IMR-90 (cell line): ENCODE results near the gene FBH1. TPM values are rescaled to one million over a fixed set of nuclear protein-coding genes. Genes with fewer than 3 reads are reported as not detected.

ENCODE experiments used
- ATAC-seq: fragments of 200-7000 bp; cut with Tn5 transposase; 2 replicates; pipeline ENCODE4 v1.9.1; 2020; ENCODE audit warnings: low read depth, mild to moderate bottlenecking, moderate library complexity
- BruUV-seq: library from RNA; stranded (reverse); fragments of 400-500 nt; replicated peaks from 2 replicates; lab custom pipeline; 2021; lab: Mats Ljungman, UMichigan
- CTCF ChIA-PET: fragments of 300-600 bp; formaldehyde crosslinking; extraction: SDS; loops from one replicate; lab custom pipeline; 2021; ENCODE audit warnings: antibody characterized with exemption; lab: Yijun Ruan, JAX
- POLR2A ChIA-PET: fragments of 300-600 bp; sonication (Branson Sonifier 250); formaldehyde crosslinking; loops from one replicate; lab custom pipeline; 2022; ENCODE audit warnings: antibody characterized with exemption; ENCODE audit not compliant: unreplicated experiment; lab: Charles Lee
- DNase-seq: peaks from one replicate; pipeline ENCODE4 v3.0.0; 2013
- H2AFZ ChIP-seq: replicated peaks from 2 replicates; pipeline ENCODE3; 2013; ENCODE audit warnings: low read length, mild to moderate bottlenecking; ENCODE audit not compliant: poor library complexity
- H2AK5ac ChIP-seq: 2 replicates; pipeline ENCODE4 v1.6.1; 2013; ENCODE audit warnings: low read depth, low read length, inconsistent platforms
- H2AK9ac ChIP-seq: replicated peaks from 2 replicates; pipeline ENCODE3; 2013; ENCODE audit warnings: mild to moderate bottlenecking, low read depth, low read length, moderate library complexity; ENCODE audit not compliant: poor library complexity
- H2BK120ac ChIP-seq: 2 replicates; pipeline ENCODE4 v1.6.1; 2013; ENCODE audit warnings: low read depth, low read length, inconsistent platforms
- H2BK15ac ChIP-seq: 3 replicates; pipeline ENCODE4 v1.6.1; 2013; ENCODE audit warnings: low read depth, low read length, inconsistent platforms
- H2BK20ac ChIP-seq: 2 replicates; pipeline ENCODE4 v1.6.1; 2013; ENCODE audit warnings: low read depth, mild to moderate bottlenecking, inconsistent platforms, low read length, moderate library complexity
- H2BK5ac ChIP-seq: 2 replicates; pipeline ENCODE4 v1.6.1; 2013; ENCODE audit warnings: mild to moderate bottlenecking, low read depth, low read length, inconsistent platforms; ENCODE audit not compliant: poor library complexity, severe bottlenecking
- H3K14ac ChIP-seq: replicated peaks from 2 replicates; pipeline ENCODE4 v1.6.1; 2013; ENCODE audit warnings: low read depth, low read length, inconsistent platforms
- H3K18ac ChIP-seq: 2 replicates; pipeline ENCODE4 v1.6.1; 2013; ENCODE audit warnings: low read depth, low read length, control low read depth
- H3K23ac ChIP-seq: 2 replicates; pipeline ENCODE4 v1.6.1; 2013; ENCODE audit warnings: low read depth, low read length, inconsistent platforms
- H3K27ac ChIP-seq: 2 replicates; pipeline ENCODE4 v1.5.1; 2013; ENCODE audit warnings: mild to moderate bottlenecking, control low read depth, low read length; ENCODE audit not compliant: insufficient read depth
- H3K27me3 ChIP-seq: 2 replicates; pipeline ENCODE4 v1.6.1; 2013; ENCODE audit warnings: low read length; ENCODE audit not compliant: control insufficient read depth, insufficient read depth
- H3K36me3 ChIP-seq: 2 replicates; pipeline ENCODE4 v1.6.1; 2013; ENCODE audit warnings: low read length, mixed read lengths; ENCODE audit not compliant: control insufficient read depth, insufficient read depth
- H3K4ac ChIP-seq: 2 replicates; pipeline ENCODE4 v1.6.1; 2013; ENCODE audit warnings: low read depth, low read length, inconsistent platforms
- H3K4me1 ChIP-seq: 2 replicates; pipeline ENCODE4 v1.6.1; 2013; ENCODE audit warnings: low read length, mixed read lengths; ENCODE audit not compliant: control insufficient read depth, insufficient read depth
- H3K4me2 ChIP-seq: 2 replicates; pipeline ENCODE4 v1.6.1; 2013; ENCODE audit warnings: low read depth, mild to moderate bottlenecking, control low read depth, low read length, moderate library complexity
- H3K4me3 ChIP-seq: 2 replicates; pipeline ENCODE4 v1.5.1; 2013; ENCODE audit warnings: low read depth, mild to moderate bottlenecking, control low read depth, low read length, moderate library complexity; ENCODE audit not compliant: insufficient read depth
- H3K56ac ChIP-seq: 2 replicates; pipeline ENCODE4 v1.6.1; 2013; ENCODE audit warnings: low read length, inconsistent platforms; ENCODE audit not compliant: insufficient read depth; ENCODE audit errors: extremely low read depth
- H3K79me1 ChIP-seq, 2 experiments: 2 replicates each; pipeline ENCODE4 v1.6.1; 2013; ENCODE audit warnings: low read length in 2 of 2, inconsistent platforms in 1 of 2, low read depth in 1 of 2
- H3K9ac ChIP-seq: 2 replicates; pipeline ENCODE4 v1.6.1; 2013; ENCODE audit warnings: low read depth, low read length, control low read depth
- H3K9me1 ChIP-seq: 2 replicates; pipeline ENCODE4 v1.6.1; 2013; ENCODE audit warnings: low read length, inconsistent platforms; ENCODE audit not compliant: insufficient read depth
- H3K9me3 ChIP-seq: 2 replicates; pipeline ENCODE4 v1.6.1; 2013; ENCODE audit warnings: low read length; ENCODE audit not compliant: control insufficient read depth, insufficient read depth
- H4K20me1 ChIP-seq: 2 replicates; pipeline ENCODE4 v1.6.1; 2013; ENCODE audit warnings: low read length, inconsistent platforms; ENCODE audit not compliant: insufficient read depth
- H4K5ac ChIP-seq: 2 replicates; pipeline ENCODE4 v1.6.1; 2013; ENCODE audit warnings: mild to moderate bottlenecking, low read depth, low read length, control low read depth
- H4K8ac ChIP-seq, 2 experiments: 2 replicates each; pipeline ENCODE4 v1.6.1; 2013; ENCODE audit warnings: low read depth in 2 of 2, low read length in 2 of 2, control low read depth in 1 of 2, inconsistent platforms in 1 of 2
- H4K91ac ChIP-seq: 2 replicates; pipeline ENCODE4 v1.6.1; 2013; ENCODE audit warnings: low read depth, low read length, inconsistent platforms; ENCODE audit not compliant: insufficient read depth
- RFX5 ChIP-seq: IDR thresholded peaks from 2 replicates; pipeline ENCODE4 v1.8.0; 2012; ENCODE audit warnings: low read depth, mild to moderate bottlenecking, low read length, moderate library complexity
- WGBS, 2 experiments: methylation state at CpG; one replicate each; pipeline versions ENCODE4 v1.1.5 to v1.1.7; 2013; ENCODE audit warnings: missing lambda C conversion rate in 2 of 2; ENCODE audit not compliant: insufficient read length in 1 of 2; ENCODE audit errors: extremely low coverage in 2 of 2; 5-methylcytosine and 5-hydroxymethylcytosine counted together
- dilution Hi-C: fragments of 300-500 bp; cut with HindIII; formaldehyde crosslinking; loops from one replicate; pipeline ENCODE4 v1.14.3; 2018; ENCODE audit warnings: low sequenced_read_pairs; ENCODE audit not compliant: unreplicated experiment
- in situ Hi-C: fragments of 300-500 bp; cut with MboI; formaldehyde crosslinking; loops from 3 replicates; pipeline ENCODE4 v1.14.3; 2019; ENCODE audit warnings: low sequenced_read_pairs, inconsistent platforms, mixed read lengths
- intact Hi-C: fragments of 100-400 bp; cut with micrococcal nuclease; formaldehyde crosslinking; loops from 2 replicates; pipeline ENCODE4 v1.10.0; 2022
- polyA plus RNA-seq, 3 experiments: library from polyadenylated mRNA; depleted of rRNA; stranded (reverse); fragments of >200 nt; gene quantifications; 2 replicates each; pipeline ENCODE4 v1.2.3, GENCODE V29; 2012; ENCODE audit warnings: low replicate concordance in 1 of 3
- total RNA-seq: library from RNA; depleted of rRNA; stranded (reverse); fragments of >200 nt; gene quantifications from 2 replicates; pipeline ENCODE4 v1.2.3, GENCODE V29; 2012
- TF ChIP-seq, protein P1 (sequence below): fragments of 150-350 bp; IDR thresholded peaks from 2 replicates; pipeline ENCODE4 v1.6.1; 2016; ENCODE audit warnings: low read depth, mild to moderate bottlenecking, low read length, moderate library complexity, borderline replicate concordance

The FBH1 gene
- total and polyA plus RNA-seq, 2 of the 4 experiments (the other 2 are of a cell fraction), result 59.3 to 72.2 TPM

DNA sequence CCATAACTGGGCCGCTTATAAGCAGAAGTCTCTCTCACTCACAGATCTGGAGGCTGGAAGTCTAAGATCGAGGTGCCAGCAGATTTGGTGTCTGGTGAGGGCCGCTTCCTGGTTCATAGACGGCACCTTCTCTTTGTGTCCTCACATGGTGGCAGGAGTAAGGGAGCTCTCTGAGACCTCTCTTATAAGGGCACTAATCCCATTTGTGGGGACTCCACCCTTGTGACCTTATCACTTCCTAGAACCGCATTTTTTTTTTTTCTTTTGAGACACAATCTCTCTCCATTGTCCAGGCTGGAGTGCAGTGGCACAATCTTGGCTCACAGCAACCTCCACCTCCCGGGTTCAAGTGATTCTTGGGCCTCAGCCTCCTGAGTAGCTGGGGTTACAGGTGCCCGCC, 8.1 kb downstream of the FBH1 start:
- BruUV-seq, result no TSS peak
- Histone ChIP-seq H2BK5ac (no peak overlapping the region), H2BK15ac (no peak overlapping the region), H3K4me3 (no peak overlapping the region), H3K9me3 (peaks cover 4% of the 10 kb centered on the region), H4K91ac (no peak overlapping the region), H4K20me1 (peaks cover 39% of the 10 kb centered on the region), H2BK120ac (no peak overlapping the region), H2AFZ (no peak overlapping the region), H3K4me2 (no peak overlapping the region), H3K27me3 (no peaks in the 10 kb centered on the region), H3K4ac (no peak overlapping the region), H3K36me3 (peaks cover 27% of the 10 kb centered on the region), H2AK9ac (no peak overlapping the region), H3K9ac (no peak overlapping the region), H3K9me1 (peaks cover 10% of the 10 kb centered on the region), H4K5ac (no peak overlapping the region), H3K18ac (no peak overlapping the region), H3K79me1 (peaks cover 51 to 80% of the 10 kb centered on the region in 2 experiments), H3K4me1 (no peaks in the 10 kb centered on the region), H2BK20ac (no peak overlapping the region), H4K8ac (no peak overlapping the region), H3K27ac (no peak overlapping the region), H2AK5ac (no peak overlapping the region), H3K14ac (no peak overlapping the region), H3K56ac (no peak overlapping the region), H3K23ac (no peak overlapping the region)
- dilution Hi-C loops (no loop called here), in situ Hi-C loops (no loop called here), intact Hi-C loops (no loop called here)
- TF ChIP-seq, protein P1, sequence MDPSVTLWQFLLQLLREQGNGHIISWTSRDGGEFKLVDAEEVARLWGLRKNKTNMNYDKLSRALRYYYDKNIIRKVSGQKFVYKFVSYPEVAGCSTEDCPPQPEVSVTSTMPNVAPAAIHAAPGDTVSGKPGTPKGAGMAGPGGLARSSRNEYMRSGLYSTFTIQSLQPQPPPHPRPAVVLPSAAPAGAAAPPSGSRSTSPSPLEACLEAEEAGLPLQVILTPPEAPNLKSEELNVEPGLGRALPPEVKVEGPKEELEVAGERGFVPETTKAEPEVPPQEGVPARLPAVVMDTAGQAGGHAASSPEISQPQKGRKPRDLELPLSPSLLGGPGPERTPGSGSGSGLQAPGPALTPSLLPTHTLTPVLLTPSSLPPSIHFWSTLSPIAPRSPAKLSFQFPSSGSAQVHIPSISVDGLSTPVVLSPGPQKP, result no peak
- no peak for TF ChIP-seq RFX5
- ChIA-PET CTCF (no interaction called here), POLR2A (no interaction called here)
- WGBS, 2 experiments, result no CpG with 5 or more reads among the region's 7 CpGs
- ATAC-seq, result no peak
- DNase-seq, result no peak
